HEK293 (cell line): ENCODE results near the gene PCSK6.

Source experiments
- CTCF ChIA-PET: fragments of 350-600 bp; formaldehyde crosslinking; extraction: SDS; loops from one replicate; lab custom pipeline; 2021; ENCODE audit warnings: antibody characterized with exemption; lab: Yijun Ruan, JAX
- POLR2A ChIA-PET: fragments of 300-600 bp; formaldehyde crosslinking; extraction: SDS; loops from one replicate; lab custom pipeline; 2020; ENCODE audit warnings: antibody characterized with exemption, inconsistent platforms; lab: Yijun Ruan, JAX
- H3K27ac ChIP-seq: fragments of 200-500 bp; sonication (Bioruptor generic); 2 replicates; pipeline ENCODE4 v1.5.1; 2014; ENCODE audit warnings: low read depth, low read length, control low read depth, inconsistent platforms; ENCODE audit errors: extremely low read depth
- H3K36me3 ChIP-seq, 2 experiments: fragments of 200-500 bp in 1 of 2; sonication (Bioruptor generic) in 1 of 2; 1 replicate in 1 of 2; 2 replicates in 1 of 2; pipeline ENCODE4 v1.5.1; 2014 to 2017; ENCODE audit warnings: inconsistent platforms in 2 of 2, low read length in 2 of 2; ENCODE audit not compliant: control insufficient read depth in 2 of 2, insufficient read depth in 1 of 2
- H3K4me1 ChIP-seq: fragments of 200-500 bp; sonication (Bioruptor generic); 2 replicates; pipeline ENCODE4 v1.5.1; 2014; ENCODE audit warnings: mild to moderate bottlenecking, low read length, inconsistent platforms; ENCODE audit not compliant: control insufficient read depth, insufficient read depth
- H3K4me3 ChIP-seq: 2 replicates; pipeline ENCODE4 v1.5.1; 2011; ENCODE audit warnings: low read depth, mild to moderate bottlenecking, control low read depth, low read length, moderate library complexity
- H3K9me3 ChIP-seq: fragments of 200-500 bp; sonication (Bioruptor generic); 2 replicates; pipeline ENCODE4 v1.5.1; 2014; ENCODE audit warnings: low read depth, low read length, inconsistent platforms; ENCODE audit not compliant: control insufficient read depth, insufficient read depth
- IKZF3 ChIP-seq: fragments of 450-650 bp; IDR thresholded peaks from 2 replicates; pipeline ENCODE4 v1.5.0; 2018; ENCODE audit warnings: missing biosample characterization, mild to moderate bottlenecking, missing genetic modification characterization, moderate library complexity
- PRDM2 ChIP-seq: fragments of 450-650 bp; formaldehyde crosslinking; IDR thresholded peaks from 2 replicates; pipeline ENCODE4 v1.5.1; 2016; ENCODE audit warnings: missing biosample characterization, missing genetic modification characterization, borderline replicate concordance
- RBAK ChIP-seq: fragments of 450-650 bp; formaldehyde crosslinking; IDR thresholded peaks from 2 replicates; pipeline ENCODE4 v1.5.1; 2016; ENCODE audit warnings: missing biosample characterization, missing genetic modification characterization
- WT1 ChIP-seq: fragments of 450-650 bp; formaldehyde crosslinking; IDR thresholded peaks from 2 replicates; pipeline ENCODE4 v1.5.1; 2016; ENCODE audit warnings: missing biosample characterization, missing genetic modification characterization
- ZBTB20 ChIP-seq: fragments of 450-650 bp; formaldehyde crosslinking; IDR thresholded peaks from 2 replicates; pipeline ENCODE4 v1.5.1; 2016; ENCODE audit warnings: missing biosample characterization, missing genetic modification characterization
- ZBTB8A ChIP-seq: fragments of 450-650 bp; formaldehyde crosslinking; IDR thresholded peaks from 2 replicates; pipeline ENCODE4 v1.5.1; 2016; ENCODE audit warnings: missing biosample characterization, missing genetic modification characterization
- ZFP69B ChIP-seq: fragments of 450-650 bp; formaldehyde crosslinking; IDR thresholded peaks from 2 replicates; pipeline ENCODE4 v1.5.1; 2016; ENCODE audit warnings: missing biosample characterization, missing genetic modification characterization
- ZNF140 ChIP-seq: fragments of 450-650 bp; formaldehyde crosslinking; IDR thresholded peaks from 2 replicates; pipeline ENCODE4 v1.5.1; 2016; ENCODE audit warnings: missing biosample characterization, missing genetic modification characterization
- ZNF175 ChIP-seq: fragments of 450-650 bp; formaldehyde crosslinking; IDR thresholded peaks from 2 replicates; pipeline ENCODE4 v1.5.1; 2016; ENCODE audit warnings: missing biosample characterization, missing genetic modification characterization
- ZNF211 ChIP-seq: fragments of 450-650 bp; formaldehyde crosslinking; IDR thresholded peaks from 2 replicates; pipeline ENCODE4 v1.5.1; 2016; ENCODE audit warnings: low read depth, missing biosample characterization, missing genetic modification characterization
- ZNF24 ChIP-seq: fragments of 450-650 bp; formaldehyde crosslinking; IDR thresholded peaks from 2 replicates; pipeline ENCODE4 v1.5.1; 2016; ENCODE audit warnings: missing biosample characterization, missing genetic modification characterization
- ZNF292 ChIP-seq: fragments of 450-650 bp; formaldehyde crosslinking; IDR thresholded peaks from 2 replicates; pipeline ENCODE4 v1.5.1; 2016; ENCODE audit warnings: low read depth, missing biosample characterization, missing genetic modification characterization, borderline replicate concordance
- ZNF366 ChIP-seq: fragments of 450-650 bp; formaldehyde crosslinking; conservative IDR thresholded peaks from 2 replicates; pipeline ENCODE4 v1.5.1; 2016; ENCODE audit warnings: missing biosample characterization, missing genetic modification characterization
- ZNF433 ChIP-seq: fragments of 450-650 bp; formaldehyde crosslinking; IDR thresholded peaks from 2 replicates; pipeline ENCODE4 v1.5.1; 2016; ENCODE audit warnings: missing biosample characterization, missing genetic modification characterization, low read depth
- ZNF623 ChIP-seq: fragments of 450-650 bp; formaldehyde crosslinking; IDR thresholded peaks from 2 replicates; pipeline ENCODE4 v1.5.1; 2016; ENCODE audit warnings: missing biosample characterization, missing genetic modification characterization
- ZNF626 ChIP-seq: fragments of 450-650 bp; sonication (Bioruptor Pico); formaldehyde crosslinking; IDR thresholded peaks from 2 replicates; pipeline ENCODE4 v1.5.1; 2018; ENCODE audit warnings: missing biosample characterization, missing genetic modification characterization, inconsistent platforms
- ZNF654 ChIP-seq: fragments of 450-650 bp; formaldehyde crosslinking; IDR thresholded peaks from 2 replicates; pipeline ENCODE4 v1.5.1; 2016; ENCODE audit warnings: low read depth, missing biosample characterization, missing genetic modification characterization
- ZNF76 ChIP-seq: fragments of 450-650 bp; formaldehyde crosslinking; IDR thresholded peaks from 2 replicates; pipeline ENCODE4; 2016; ENCODE audit warnings: low read depth, missing biosample characterization, missing genetic modification characterization, borderline replicate concordance
- TF ChIP-seq, protein P1 (sequence below): fragments of 450-650 bp; formaldehyde crosslinking; IDR thresholded peaks from 2 replicates; pipeline ENCODE4 v1.5.1; 2017; ENCODE audit warnings: missing biosample characterization, missing genetic modification characterization
- TF ChIP-seq, protein P2 (sequence below): fragments of 450-650 bp; IDR thresholded peaks from 2 replicates; pipeline ENCODE4 v1.5.1; 2018; ENCODE audit warnings: missing biosample characterization, mild to moderate bottlenecking, missing genetic modification characterization
- TF ChIP-seq, protein P3 (sequence below): fragments of 450-650 bp; formaldehyde crosslinking; IDR thresholded peaks from 2 replicates; pipeline ENCODE4; 2016; ENCODE audit warnings: missing biosample characterization, missing genetic modification characterization

The PCSK6 gene

GRCh38 chr15:101526442-101526841 lies 36.9 kb upstream of the PCSK6 start:
- CTCF ChIA-PET, result interaction anchor here (0.5 to 1.5 kb wide), 5 partner anchors 25 to 214 kb away, joined by 3 to 5 read pairs (median 4); no protein-coding TSS in a partner anchor
- TF ChIP-seq, protein P1, sequence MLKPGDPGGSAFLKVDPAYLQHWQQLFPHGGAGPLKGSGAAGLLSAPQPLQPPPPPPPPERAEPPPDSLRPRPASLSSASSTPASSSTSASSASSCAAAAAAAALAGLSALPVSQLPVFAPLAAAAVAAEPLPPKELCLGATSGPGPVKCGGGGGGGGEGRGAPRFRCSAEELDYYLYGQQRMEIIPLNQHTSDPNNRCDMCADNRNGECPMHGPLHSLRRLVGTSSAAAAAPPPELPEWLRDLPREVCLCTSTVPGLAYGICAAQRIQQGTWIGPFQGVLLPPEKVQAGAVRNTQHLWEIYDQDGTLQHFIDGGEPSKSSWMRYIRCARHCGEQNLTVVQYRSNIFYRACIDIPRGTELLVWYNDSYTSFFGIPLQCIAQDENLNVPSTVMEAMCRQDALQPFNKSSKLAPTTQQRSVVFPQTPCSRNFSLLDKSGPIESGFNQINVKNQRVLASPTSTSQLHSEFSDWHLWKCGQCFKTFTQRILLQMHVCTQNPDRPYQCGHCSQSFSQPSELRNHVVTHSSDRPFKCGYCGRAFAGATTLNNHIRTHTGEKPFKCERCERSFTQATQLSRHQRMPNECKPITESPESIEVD (tag by site-specific recombination), result no peak
- TF ChIP-seq ZBTB20 (no peak), ZNF175 (no peak), ZNF292 (tag by site-specific recombination) (no peak), ZNF140 (tag by site-specific recombination) (no peak), ZNF626 (tag by site-specific recombination) (no peak), ZNF623 (tag by site-specific recombination) (no peak), ZNF24 (tag by site-specific recombination) (no peak), ZNF654 (tag by site-specific recombination) (no peak)
- TF ChIP-seq, protein P2, sequence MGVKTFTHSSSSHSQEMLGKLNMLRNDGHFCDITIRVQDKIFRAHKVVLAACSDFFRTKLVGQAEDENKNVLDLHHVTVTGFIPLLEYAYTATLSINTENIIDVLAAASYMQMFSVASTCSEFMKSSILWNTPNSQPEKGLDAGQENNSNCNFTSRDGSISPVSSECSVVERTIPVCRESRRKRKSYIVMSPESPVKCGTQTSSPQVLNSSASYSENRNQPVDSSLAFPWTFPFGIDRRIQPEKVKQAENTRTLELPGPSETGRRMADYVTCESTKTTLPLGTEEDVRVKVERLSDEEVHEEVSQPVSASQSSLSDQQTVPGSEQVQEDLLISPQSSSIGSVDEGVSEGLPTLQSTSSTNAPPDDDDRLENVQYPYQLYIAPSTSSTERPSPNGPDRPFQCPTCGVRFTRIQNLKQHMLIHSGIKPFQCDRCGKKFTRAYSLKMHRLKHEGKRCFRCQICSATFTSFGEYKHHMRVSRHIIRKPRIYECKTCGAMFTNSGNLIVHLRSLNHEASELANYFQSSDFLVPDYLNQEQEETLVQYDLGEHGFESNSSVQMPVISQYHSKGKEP (tag by site-specific recombination), result no peak
- TF ChIP-seq, all 188 proteins: peak for 0
- H3K4me1 ChIP-seq, result no peaks in the 10 kb centered on the region
- H3K4me3 ChIP-seq, result no peak overlapping the region
- H3K36me3 ChIP-seq, result no peaks in the 10 kb centered on the region
- POLR2A ChIA-PET, result no interaction called here
- H3K9me3 ChIP-seq, result no peaks in the 10 kb centered on the region
- H3K27ac ChIP-seq, result no peak overlapping the region

DNA sequence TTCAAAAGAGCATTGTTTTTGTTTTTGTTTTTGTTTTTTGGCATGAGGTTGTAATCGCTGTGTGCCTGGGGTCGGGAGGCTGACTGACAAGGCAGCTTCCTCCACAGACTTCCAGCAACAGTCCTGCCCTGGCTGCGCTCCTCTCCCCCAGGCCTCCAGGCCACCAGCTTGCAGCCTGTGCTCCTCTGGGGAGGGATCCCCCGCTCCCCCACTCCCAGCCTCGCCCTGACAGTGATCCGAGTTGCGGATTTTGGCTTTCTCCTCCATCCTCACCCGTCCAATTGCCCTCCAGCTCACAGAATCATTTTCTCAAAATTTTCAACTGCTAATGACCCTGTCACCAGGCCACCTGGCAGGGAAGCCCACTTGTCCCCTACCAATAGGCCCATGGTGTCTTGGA lies 36.5 kb upstream of the PCSK6 start:
- no peaks in the 10 kb centered on the region for H3K4me1 ChIP-seq
- no peaks in the 10 kb centered on the region for H3K36me3 ChIP-seq
- H3K27ac ChIP-seq, result no peak overlapping the region
- CTCF ChIA-PET, result interaction anchor here (0.5 to 1.5 kb wide), 4 partner anchors 25 to 215 kb away, joined by 3 to 5 read pairs (median 4); no protein-coding TSS in a partner anchor
- no peak for TF ChIP-seq ZNF211 (tag by site-specific recombination)
- POLR2A ChIA-PET, result no interaction called here
- no peaks in the 10 kb centered on the region for H3K9me3 ChIP-seq
- H3K4me3 ChIP-seq, result no peak overlapping the region

GRCh38 chr15:101525087-101525669 lies 35.7 kb upstream of the PCSK6 start:
- Histone ChIP-seq H3K36me3 (no peaks in the 10 kb centered on the region), H3K4me1 (no peaks in the 10 kb centered on the region), H3K4me3 (no peak overlapping the region), H3K27ac (no peak overlapping the region), H3K9me3 (no peaks in the 10 kb centered on the region)
- ChIA-PET POLR2A (no interaction called here), CTCF (interaction anchor here (1.2 kb wide), 1 partner anchor 24 kb away, joined by 5 read pairs; no protein-coding TSS in a partner anchor)
- TF ChIP-seq, protein P3, sequence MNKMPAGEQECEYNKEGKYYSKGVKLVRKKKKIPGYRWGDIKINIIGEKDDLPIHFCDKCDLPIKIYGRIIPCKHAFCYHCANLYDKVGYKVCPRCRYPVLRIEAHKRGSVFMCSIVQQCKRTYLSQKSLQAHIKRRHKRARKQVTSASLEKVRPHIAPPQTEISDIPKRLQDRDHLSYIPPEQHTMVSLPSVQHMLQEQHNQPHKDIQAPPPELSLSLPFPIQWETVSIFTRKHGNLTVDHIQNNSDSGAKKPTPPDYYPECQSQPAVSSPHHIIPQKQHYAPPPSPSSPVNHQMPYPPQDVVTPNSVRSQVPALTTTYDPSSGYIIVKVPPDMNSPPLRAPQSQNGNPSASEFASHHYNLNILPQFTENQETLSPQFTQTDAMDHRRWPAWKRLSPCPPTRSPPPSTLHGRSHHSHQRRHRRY, result no peak
- TF ChIP-seq ZBTB8A (tag by site-specific recombination) (no peak), ZBTB20 (no peak), ZNF292 (tag by site-specific recombination) (no peak), RBAK (tag by site-specific recombination) (no peak), ZNF366 (tag by site-specific recombination) (no peak), ZFP69B (tag by site-specific recombination) (no peak), ZNF24 (tag by site-specific recombination) (no peak), IKZF3 (tag by site-specific recombination) (no peak), ZNF626 (tag by site-specific recombination) (no peak), PRDM2 (tag by site-specific recombination) (no peak), ZNF433 (tag by site-specific recombination) (no peak), WT1 (tag by site-specific recombination) (no peak), ZNF76 (tag by site-specific recombination) (no peak)
